B cell (primary cell): ENCODE data around the gene HAUS3. TPM values are rescaled to one million over a fixed set of nuclear protein-coding genes. Genes with fewer than 3 reads are reported as not detected.

Source experiments
- ATAC-seq: fragments of 200-7000 bp; cut with Tn5 transposase; one replicate; pipeline ENCODE4 v1.10.0; 2021; ENCODE audit warnings: low read depth, mild to moderate bottlenecking, moderate number of reproducible peaks, moderate library complexity
- CTCF ChIA-PET: fragments of 350-600 bp; sonication (Branson Sonifier 250); formaldehyde crosslinking; loops from one replicate; lab custom pipeline; 2021; ENCODE audit warnings: antibody characterized with exemption, inconsistent platforms; lab: Charles Lee
- POLR2A ChIA-PET: fragments of 350-600 bp; sonication (Branson Sonifier 250); formaldehyde crosslinking; loops from one replicate; lab custom pipeline; 2021; ENCODE audit warnings: antibody characterized with exemption; lab: Charles Lee
- DNase-seq: peaks from one replicate; pipeline ENCODE4 v3.0.0; 2013
- H2AFZ ChIP-seq: 2 replicates; pipeline ENCODE4 v1.6.1; 2012; ENCODE audit warnings: mild to moderate bottlenecking, low read depth, low read length; ENCODE audit not compliant: insufficient read depth, poor library complexity, severe bottlenecking
- H3K27ac ChIP-seq, 2 donors: 1 replicate in 1 of 2; 2 replicates in 1 of 2; pipeline ENCODE4 v1.5.1; 2012 to 2013; ENCODE audit warnings: low read length in 2 of 2, mild to moderate bottlenecking in 2 of 2, moderate library complexity in 1 of 2
- H3K27me3 ChIP-seq, 4 experiments: fragments of 200-600 bp in 1 of 4; sonication (generic) in 1 of 4; replicated peaks in 1 of 4; 1 replicate in 2 of 4; 2 replicates in 2 of 4; pipeline versions ENCODE4 v1.6.1 to v1.7.0; 2013 to 2016; ENCODE audit warnings: low read length in 3 of 4, mild to moderate bottlenecking in 2 of 4, mixed read lengths in 1 of 4, moderate library complexity in 1 of 4; ENCODE audit not compliant: insufficient read depth in 4 of 4, control insufficient read depth in 3 of 4; ENCODE audit errors: control extremely low read depth in 1 of 4
- H3K36me3 ChIP-seq, 2 experiments: replicated peaks in 1 of 2; 1 replicate in 1 of 2; 2 replicates in 1 of 2; pipeline versions ENCODE4 v1.6.1 to v1.7.1; 2013; ENCODE audit warnings: low read length in 1 of 2; ENCODE audit not compliant: insufficient read depth in 2 of 2, control insufficient read depth in 1 of 2; ENCODE audit errors: control extremely low read depth in 1 of 2, extremely low read depth in 1 of 2
- H3K4me1 ChIP-seq, 2 donors: fragments of 200-600 bp in 1 of 2; sonication (generic) in 1 of 2; 1 replicate in 1 of 2; 2 replicates in 1 of 2; pipeline versions ENCODE4 v1.5.1 to v1.6.1; 2013 to 2017; ENCODE audit warnings: low read length in 2 of 2; ENCODE audit not compliant: control insufficient read depth in 2 of 2, insufficient read depth in 2 of 2
- H3K4me2 ChIP-seq: replicated peaks from 2 replicates; pipeline ENCODE3; 2012; ENCODE audit warnings: mild to moderate bottlenecking, low read depth, low read length; ENCODE audit not compliant: poor library complexity, severe bottlenecking
- H3K4me3 ChIP-seq, 5 experiments: fragments of 200-600 bp in 1 of 5; sonication (generic) in 1 of 5; 1 replicate in 3 of 5; 2 replicates in 2 of 5; pipeline versions ENCODE4 v1.5.1 to v1.7.0; 2011 to 2016; ENCODE audit warnings: low read length in 4 of 5, mild to moderate bottlenecking in 4 of 5, low read depth in 2 of 5, control low read depth in 1 of 5, moderate library complexity in 1 of 5; ENCODE audit not compliant: insufficient read depth in 1 of 5; ENCODE audit errors: control extremely low read depth in 1 of 5, extremely low read depth in 1 of 5
- H3K79me2 ChIP-seq: fragments of 200-600 bp; sonication (generic); one replicate; pipeline ENCODE4 v1.6.0; 2016; ENCODE audit warnings: low read length; ENCODE audit not compliant: control insufficient read depth, insufficient read depth
- H3K9ac ChIP-seq: fragments of 200-600 bp; sonication (generic); 2 replicates; pipeline ENCODE4 v1.6.1; 2017; ENCODE audit warnings: mild to moderate bottlenecking, low read length, moderate library complexity
- H3K9me3 ChIP-seq, 3 donors: one replicate each; pipeline versions ENCODE4 v1.6.1 to v1.7.1; 2013; ENCODE audit warnings: low read length in 2 of 3; ENCODE audit not compliant: control insufficient read depth in 2 of 3, insufficient read depth in 1 of 3; ENCODE audit errors: control extremely low read depth in 1 of 3
- H4K20me1 ChIP-seq: 2 replicates; pipeline ENCODE4 v1.6.0; 2012; ENCODE audit warnings: mild to moderate bottlenecking, low read length; ENCODE audit not compliant: insufficient read depth, control insufficient read depth, poor library complexity, severe bottlenecking
- H3K27ac Mint-ChIP-seq: one replicate; pipeline ENCODE4 v1.8.0; 2021; ENCODE audit warnings: mixed read lengths
- H3K27me3 Mint-ChIP-seq: one replicate; pipeline ENCODE4 v1.8.0; 2021; ENCODE audit warnings: mixed read lengths
- H3K4me1 Mint-ChIP-seq: one replicate; pipeline ENCODE4 v1.8.0; 2021; ENCODE audit warnings: mixed read lengths
- H3K4me3 Mint-ChIP-seq: one replicate; pipeline ENCODE4 v1.8.0; 2021; ENCODE audit warnings: mixed read lengths
- H3K9me3 Mint-ChIP-seq: one replicate; pipeline ENCODE4 v1.8.0; 2022; ENCODE audit warnings: mixed read lengths; ENCODE audit not compliant: insufficient read depth
- CTCF ChIP-seq: fragments of 200-600 bp; IDR thresholded peaks from one replicate; pipeline ENCODE4 v1.8.0; 2022; ENCODE audit warnings: antibody characterized with exemption, mild to moderate bottlenecking
- EZH2 ChIP-seq: IDR thresholded peaks from 2 replicates; pipeline ENCODE4 v1.6.1; 2012; ENCODE audit warnings: borderline replicate concordance, low read depth, mild to moderate bottlenecking, moderate library complexity, low read length; ENCODE audit not compliant: insufficient read depth, poor library complexity, severe bottlenecking
- WGBS: methylation state at CpG from one replicate; pipeline ENCODE4 v1.1.5; 2013; ENCODE audit warnings: missing lambda C conversion rate; ENCODE audit not compliant: insufficient coverage; 5-methylcytosine and 5-hydroxymethylcytosine counted together
- intact Hi-C: fragments of 100-400 bp; cut with micrococcal nuclease; formaldehyde crosslinking; loops from one replicate; pipeline ENCODE4 v1.10.0; 2022
- polyA plus RNA-seq: library from polyadenylated mRNA; depleted of rRNA; stranded (reverse); fragments of >200 nt; gene quantifications from 2 replicates; pipeline ENCODE4 v1.2.3, GENCODE V29; 2012
- total RNA-seq, 2 donors: library from RNA; stranded (reverse); fragments of 120-200 nt in 1 of 2; gene quantifications; 1 replicate in 1 of 2; 2 replicates in 1 of 2; pipeline versions ENCODE4 v1.2.3 to v1.2.4, GENCODE V29; 2013 to 2022

Gene HAUS3
- total and polyA plus RNA-seq, 2 donors (not counting 1 experiment from before 2014, with no cell fraction given): 8.2 to 26.5 TPM

GRCh38 chr4:2254665-2255500, 13.0 kb upstream of the HAUS3 start:
- Histone ChIP-seq H3K36me3 (peaks cover 0 to 64% of the 10 kb centered on the region in 2 experiments), H3K4me2 (no peak overlapping the region), H3K9me3 (no peaks in the 10 kb centered on the region), H3K4me3 (no peak overlapping the region), H3K4me1 (peaks cover 3 to 16% of the 10 kb centered on the region in 2 donors), H3K9ac (no peak overlapping the region), H3K79me2 (peaks cover 42% of the 10 kb centered on the region), H4K20me1 (peaks cover 82% of the 10 kb centered on the region), H3K27ac (no peak overlapping the region), H3K27me3 (no peaks in the 10 kb centered on the region), H2AFZ (no peak overlapping the region)
- 95% methylated on average over 18 of the region's 32 CpGs for WGBS
- H3K9me3 Mint-ChIP-seq: no peaks in the 10 kb centered on the region
- H3K27ac Mint-ChIP-seq: peak overlapping the region; percentile 56
- ATAC-seq: no peak
- ChIA-PET POLR2A (no interaction called here), CTCF (no interaction called here)
- H3K4me1 Mint-ChIP-seq: peaks cover 18% of the 10 kb centered on the region
- H3K27me3 Mint-ChIP-seq: no peaks in the 10 kb centered on the region
- DNase-seq: no peak
- intact Hi-C loops: no loop called here
- no peak overlapping the region for H3K4me3 Mint-ChIP-seq
- no peak for TF ChIP-seq EZH2
- no peak for TF ChIP-seq CTCF
